Measurements from ENCODE around the gene CLSTN1. TPM values are rescaled to one million over a fixed set of nuclear protein-coding genes. Genes with fewer than 3 reads are reported as not detected.

Gene CLSTN1
- total and polyA plus RNA-seq, 2 of the 13 experiments (the other 11 are each of a cell fraction or from before 2014, with no cell fraction given) = 19.7 to 29.8 TPM

- Histone ChIP-seq H3K9me3 (ENCODE audit: low read length) (peaks cover 2% of the 10 kb centered on the region; the same call in 1 of the 2 replicates), H3K4me1 (ENCODE audit: insufficient read depth, low read length) (no peaks in the 10 kb centered on the region), H3K9ac (ENCODE audit: insufficient read depth, low read depth, low read length) (no peak overlapping the region), H2AFZ (ENCODE audit: low read length) (no peak overlapping the region), H3K36me3 (replicated peaks in 1 of 2; ENCODE audit: control insufficient read depth in 1 of 2, insufficient read depth in 2 of 2, low read length in 2 of 2) (peaks cover 44 to 78% of the 10 kb centered on the region in 2 experiments), H3K4me3 (replicated peaks in 1 of 3; ENCODE audit: insufficient read depth in 1 of 3, low read depth in 2 of 3, low read length in 3 of 3) (no peak overlapping the region), H3K4me2 (ENCODE audit: low read depth, low read length) (no peak overlapping the region), H3K27me3 (ENCODE audit: control insufficient read depth in 1 of 2, insufficient read depth in 2 of 2, low read length in 2 of 2) (no peaks in the 10 kb centered on the region), H3K79me2 (ENCODE audit: insufficient read depth, low read length) (no peaks in the 10 kb centered on the region), H4K20me1 (ENCODE audit: insufficient read depth, low read length) (no peaks in the 10 kb centered on the region), H3K27ac (ENCODE audit: extremely low read length, insufficient read depth, low read length) (no peak overlapping the region)
- TF ChIP-seq, protein P1, sequence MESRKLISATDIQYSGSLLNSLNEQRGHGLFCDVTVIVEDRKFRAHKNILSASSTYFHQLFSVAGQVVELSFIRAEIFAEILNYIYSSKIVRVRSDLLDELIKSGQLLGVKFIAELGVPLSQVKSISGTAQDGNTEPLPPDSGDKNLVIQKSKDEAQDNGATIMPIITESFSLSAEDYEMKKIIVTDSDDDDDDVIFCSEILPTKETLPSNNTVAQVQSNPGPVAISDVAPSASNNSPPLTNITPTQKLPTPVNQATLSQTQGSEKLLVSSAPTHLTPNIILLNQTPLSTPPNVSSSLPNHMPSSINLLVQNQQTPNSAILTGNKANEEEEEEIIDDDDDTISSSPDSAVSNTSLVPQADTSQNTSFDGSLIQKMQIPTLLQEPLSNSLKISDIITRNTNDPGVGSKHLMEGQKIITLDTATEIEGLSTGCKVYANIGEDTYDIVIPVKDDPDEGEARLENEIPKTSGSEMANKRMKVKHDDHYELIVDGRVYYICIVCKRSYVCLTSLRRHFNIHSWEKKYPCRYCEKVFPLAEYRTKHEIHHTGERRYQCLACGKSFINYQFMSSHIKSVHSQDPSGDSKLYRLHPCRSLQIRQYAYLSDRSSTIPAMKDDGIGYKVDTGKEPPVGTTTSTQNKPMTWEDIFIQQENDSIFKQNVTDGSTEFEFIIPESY (CRISPR knock-in tag; IDR thresholded peaks at IDR 0.05) = peak; percentile 67; the same call in 1 of the 2 replicates
- TF ChIP-seq CENPBD1 (CRISPR knock-in tag; IDR thresholded peaks at IDR 0.05; ENCODE audit: borderline replicate concordance, low read depth) = no peak
- in situ Hi-C loops (cut with HindIII; ENCODE audit: extremely low pct_ligation_motif_present, low pct_unique_long_range_greater_than_20kb) (no loop called here), intact Hi-C loops (cut with micrococcal nuclease; ENCODE audit: unreplicated experiment) (no loop called here)
- ATAC-seq (no peak), FAIRE-seq (no peak), DNase-seq (ENCODE audit: low spot score) (no peak)
- BruUV-seq (replicated peaks) = no TSS peak
- ChIA-PET POLR2A (interaction anchor here (1.2 kb wide), 1 partner anchor 11 kb away, joined by 4 read pairs; no protein-coding TSS in a partner anchor), CTCF (ENCODE audit: low intra/inter-chr PET ratio, low total read pairs) (no interaction called here)
- WGBS (ENCODE audit: low lambda C conversion rate) = 95% methylated on average over 30 of the region's 33 CpGs
Measured at GRCh38 chr1:9728451-9729295, 95.1 kb downstream of the CLSTN1 start.

Measured in HepG2 (cell line).